ENCODE results near the gene AMN1. TPM values are rescaled to one million over a fixed set of nuclear protein-coding genes. Genes with fewer than 3 reads are reported as not detected.
A peak's percentile ranks its signal among the peaks of the same experiment; 100 is the strongest.
"Not testable (repeated sequence)": the region's sequence is repeated elsewhere in the genome, so short reads cannot be mapped to it uniquely, and the experiment has no call there.

AMN1 gene
- total RNA-seq, 1 donor from 2014 or later: 5.5 TPM

GRCh38 chr12:31722580-31722979, 6.2 kb downstream of the AMN1 start:
- H3K36me3 Mint-ChIP-seq: peaks cover 19% of the 10 kb centered on the region
- TF ChIP-seq, protein P1, sequence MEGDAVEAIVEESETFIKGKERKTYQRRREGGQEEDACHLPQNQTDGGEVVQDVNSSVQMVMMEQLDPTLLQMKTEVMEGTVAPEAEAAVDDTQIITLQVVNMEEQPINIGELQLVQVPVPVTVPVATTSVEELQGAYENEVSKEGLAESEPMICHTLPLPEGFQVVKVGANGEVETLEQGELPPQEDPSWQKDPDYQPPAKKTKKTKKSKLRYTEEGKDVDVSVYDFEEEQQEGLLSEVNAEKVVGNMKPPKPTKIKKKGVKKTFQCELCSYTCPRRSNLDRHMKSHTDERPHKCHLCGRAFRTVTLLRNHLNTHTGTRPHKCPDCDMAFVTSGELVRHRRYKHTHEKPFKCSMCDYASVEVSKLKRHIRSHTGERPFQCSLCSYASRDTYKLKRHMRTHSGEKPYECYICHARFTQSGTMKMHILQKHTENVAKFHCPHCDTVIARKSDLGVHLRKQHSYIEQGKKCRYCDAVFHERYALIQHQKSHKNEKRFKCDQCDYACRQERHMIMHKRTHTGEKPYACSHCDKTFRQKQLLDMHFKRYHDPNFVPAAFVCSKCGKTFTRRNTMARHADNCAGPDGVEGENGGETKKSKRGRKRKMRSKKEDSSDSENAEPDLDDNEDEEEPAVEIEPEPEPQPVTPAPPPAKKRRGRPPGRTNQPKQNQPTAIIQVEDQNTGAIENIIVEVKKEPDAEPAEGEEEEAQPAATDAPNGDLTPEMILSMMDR (conservative IDR thresholded peaks at IDR 0.05): no peak
- no peak overlapping the region for H3K27ac Mint-ChIP-seq
- no peaks in the 10 kb centered on the region for H3K4me1 Mint-ChIP-seq (ENCODE audit: unreplicated experiment)
- no peaks in the 10 kb centered on the region for H3K27me3 Mint-ChIP-seq
- no peak overlapping the region for H3K4me3 Mint-ChIP-seq
- DNase-seq (ENCODE audit: extremely low spot score, unreplicated experiment): no peak
- peaks cover 6% of the 10 kb centered on the region for H3K9me3 Mint-ChIP-seq

- H3K4me1 Mint-ChIP-seq (ENCODE audit: unreplicated experiment); H3K27me3 Mint-ChIP-seq; H3K4me3 Mint-ChIP-seq; H3K9me3 Mint-ChIP-seq; DNase-seq (ENCODE audit: extremely low spot score, unreplicated experiment): not testable (repeated sequence)
- H3K27ac Mint-ChIP-seq: peak overlapping the region; percentile 69
- peaks cover 23% of the 10 kb centered on the region for H3K36me3 Mint-ChIP-seq
These were observed 10.2 kb downstream of the AMN1 start for GRCh38 chr12:31718542-31719198.

- not testable (repeated sequence) for H3K4me1 Mint-ChIP-seq (ENCODE audit: unreplicated experiment); DNase-seq (ENCODE audit: extremely low spot score, unreplicated experiment); H3K9me3 Mint-ChIP-seq; H3K4me3 Mint-ChIP-seq; H3K27ac Mint-ChIP-seq; H3K27me3 Mint-ChIP-seq
- peaks cover 23% of the 10 kb centered on the region for H3K36me3 Mint-ChIP-seq
These were observed 11.8 kb downstream of the AMN1 start for GRCh38 chr12:31716998-31717397.

- no peaks in the 10 kb centered on the region for H3K27me3 Mint-ChIP-seq
- H3K4me3 Mint-ChIP-seq: peak overlapping the region; percentile 3
- TF ChIP-seq, protein P1 (conservative IDR thresholded peaks at IDR 0.05): no peak
- no peaks in the 10 kb centered on the region for H3K4me1 Mint-ChIP-seq (ENCODE audit: unreplicated experiment)
- H3K36me3 Mint-ChIP-seq: peaks cover 22% of the 10 kb centered on the region
- no peak for DNase-seq (ENCODE audit: extremely low spot score, unreplicated experiment)
- H3K9me3 Mint-ChIP-seq: peaks cover 13% of the 10 kb centered on the region
- H3K27ac Mint-ChIP-seq: peak overlapping the region; percentile 34
These were observed 13.5 kb downstream of the AMN1 start for GRCh38 chr12:31715283-31715825.

- no peaks in the 10 kb centered on the region for H3K27me3 Mint-ChIP-seq
- H3K36me3 Mint-ChIP-seq: peaks cover 29% of the 10 kb centered on the region
- H3K27ac Mint-ChIP-seq: peak overlapping the region; percentile 34
- DNase-seq (ENCODE audit: extremely low spot score, unreplicated experiment): no peak
- no peaks in the 10 kb centered on the region for H3K4me1 Mint-ChIP-seq (ENCODE audit: unreplicated experiment)
- H3K4me3 Mint-ChIP-seq: peak overlapping the region; percentile 3
- peaks cover 14% of the 10 kb centered on the region for H3K9me3 Mint-ChIP-seq
- TF ChIP-seq, protein P1 (conservative IDR thresholded peaks at IDR 0.05): no peak
These were observed 14.2 kb downstream of the AMN1 start for GRCh38 chr12:31714406-31715271.

- H3K36me3 Mint-ChIP-seq: peaks cover 32% of the 10 kb centered on the region
- H3K27ac Mint-ChIP-seq: no peak overlapping the region
- H3K9me3 Mint-ChIP-seq: peaks cover 10% of the 10 kb centered on the region
- no peaks in the 10 kb centered on the region for H3K4me1 Mint-ChIP-seq (ENCODE audit: unreplicated experiment)
- no peaks in the 10 kb centered on the region for H3K27me3 Mint-ChIP-seq
- TF ChIP-seq, protein P1 (conservative IDR thresholded peaks at IDR 0.05): no peak
- no peak for DNase-seq (ENCODE audit: extremely low spot score, unreplicated experiment)
- no peak overlapping the region for H3K4me3 Mint-ChIP-seq
These were observed 15.9 kb downstream of the AMN1 start for GRCh38 chr12:31712877-31713276.
